Endothelial cell of umbilical vein (primary cell): Measurements from ENCODE around the gene LKAAEAR1.

Source experiments
- MYC ChIP-seq: IDR thresholded peaks from one replicate; pipeline ENCODE4 v1.6.1; 2011; ENCODE audit warnings: mild to moderate bottlenecking, low read depth, low read length
- POLR2A ChIP-seq: IDR thresholded peaks from 2 replicates; pipeline ENCODE4 v1.6.1; 2012; ENCODE audit warnings: low read depth, mild to moderate bottlenecking, control low read depth, low read length
- TF ChIP-seq, protein P1 (sequence below), 2 donors: IDR thresholded peaks; 1 replicate in 1 of 2; 2 replicates in 1 of 2; pipeline ENCODE4 v1.5.1; 2011; ENCODE audit warnings: low read length in 2 of 2, mild to moderate bottlenecking in 2 of 2, moderate library complexity in 2 of 2, control low read depth in 1 of 2, inconsistent platforms in 1 of 2, low read depth in 1 of 2; ENCODE audit not compliant: insufficient read depth in 1 of 2; ENCODE audit errors: extremely low read depth in 1 of 2

DNA sequence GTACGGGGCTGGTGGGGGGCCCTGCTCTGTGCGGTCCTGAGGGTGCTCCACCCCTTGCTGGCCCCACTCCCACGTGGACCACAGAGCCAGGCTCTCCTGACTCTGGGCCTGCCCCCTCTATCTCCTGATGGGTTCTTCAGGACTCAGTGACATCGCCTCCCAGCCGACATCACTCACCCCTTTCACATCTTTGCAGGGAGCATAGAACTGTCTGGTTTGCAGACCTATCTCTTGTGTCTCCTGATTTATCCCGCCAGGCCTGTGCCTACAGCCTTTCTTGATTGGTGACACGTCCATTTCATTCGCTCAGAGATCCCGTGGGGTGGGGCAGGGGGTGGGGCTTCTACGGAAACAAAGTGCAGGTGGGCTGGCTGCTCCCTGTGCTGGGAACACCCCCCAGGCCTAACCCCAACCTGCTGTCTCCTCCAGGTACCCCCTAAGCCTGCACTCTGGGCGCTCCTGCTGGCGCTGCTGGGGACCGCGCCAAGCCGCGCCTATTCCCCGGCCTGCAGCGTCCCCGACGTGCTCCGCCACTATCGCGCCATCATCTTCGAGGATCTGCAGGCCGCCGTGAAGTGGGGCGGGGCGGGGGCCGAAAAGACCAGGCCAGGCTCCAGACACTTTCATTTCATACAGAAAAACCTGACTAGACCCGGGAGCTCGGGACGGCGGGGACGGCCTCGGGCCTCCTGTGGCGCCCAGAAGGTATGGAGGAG, 46.5 kb downstream of the LKAAEAR1 start:
- TF ChIP-seq, protein P1, sequence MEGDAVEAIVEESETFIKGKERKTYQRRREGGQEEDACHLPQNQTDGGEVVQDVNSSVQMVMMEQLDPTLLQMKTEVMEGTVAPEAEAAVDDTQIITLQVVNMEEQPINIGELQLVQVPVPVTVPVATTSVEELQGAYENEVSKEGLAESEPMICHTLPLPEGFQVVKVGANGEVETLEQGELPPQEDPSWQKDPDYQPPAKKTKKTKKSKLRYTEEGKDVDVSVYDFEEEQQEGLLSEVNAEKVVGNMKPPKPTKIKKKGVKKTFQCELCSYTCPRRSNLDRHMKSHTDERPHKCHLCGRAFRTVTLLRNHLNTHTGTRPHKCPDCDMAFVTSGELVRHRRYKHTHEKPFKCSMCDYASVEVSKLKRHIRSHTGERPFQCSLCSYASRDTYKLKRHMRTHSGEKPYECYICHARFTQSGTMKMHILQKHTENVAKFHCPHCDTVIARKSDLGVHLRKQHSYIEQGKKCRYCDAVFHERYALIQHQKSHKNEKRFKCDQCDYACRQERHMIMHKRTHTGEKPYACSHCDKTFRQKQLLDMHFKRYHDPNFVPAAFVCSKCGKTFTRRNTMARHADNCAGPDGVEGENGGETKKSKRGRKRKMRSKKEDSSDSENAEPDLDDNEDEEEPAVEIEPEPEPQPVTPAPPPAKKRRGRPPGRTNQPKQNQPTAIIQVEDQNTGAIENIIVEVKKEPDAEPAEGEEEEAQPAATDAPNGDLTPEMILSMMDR (IDR thresholded peaks at IDR 0.05; ENCODE audit: extremely low read depth in 1 of 2, insufficient read depth in 1 of 2, low read depth in 1 of 2, low read length in 2 of 2): no peak
- no peak for TF ChIP-seq POLR2A
- no peak for TF ChIP-seq MYC
